HepG2 (cell line): ENCODE data around the gene TIMM17A. TPM values are rescaled to one million over a fixed set of nuclear protein-coding genes. Genes with fewer than 3 reads are reported as not detected.

Experiments
- BORCS8-MEF2B ChIP-seq: sonication (generic); formaldehyde crosslinking; IDR thresholded peaks from 2 replicates; pipeline ENCODE4 v1.8.0; 2022; ENCODE audit warnings: mild to moderate bottlenecking, missing genetic modification reagents
- CREB1 ChIP-seq, 2 experiments: fragments of 450-650 bp in 1 of 2; IDR thresholded peaks; 2 replicates each; pipeline ENCODE4 v1.6.1; 2016 to 2017; ENCODE audit warnings: control low read depth in 1 of 2, mild to moderate bottlenecking in 1 of 2, missing compliant biosample characterization in 1 of 2, missing genetic modification characterization in 1 of 2
- CSRNP1 ChIP-seq: sonication (generic); formaldehyde crosslinking; IDR thresholded peaks from 2 replicates; pipeline ENCODE4 v1.8.1; 2023; ENCODE audit warnings: mild to moderate bottlenecking, missing genetic modification reagents
- DRAP1 ChIP-seq: IDR thresholded peaks from 2 replicates; pipeline ENCODE4 v1.6.1; 2016; ENCODE audit warnings: missing genetic modification reagents, missing compliant biosample characterization
- ETV5 ChIP-seq: IDR thresholded peaks from 2 replicates; pipeline ENCODE4 v1.6.1; 2018; ENCODE audit warnings: missing biosample characterization, missing genetic modification reagents, inconsistent platforms, borderline replicate concordance
- HDAC6 ChIP-seq: fragments of 200-600 bp; sonication (generic); IDR thresholded peaks from 2 replicates; pipeline ENCODE4 v1.7.0; 2017; ENCODE audit warnings: mild to moderate bottlenecking, antibody characterized with exemption, low read length, low read depth
- HNRNPH1 ChIP-seq: fragments of 200-400 bp; formaldehyde crosslinking; optimal IDR thresholded peaks from 2 replicates; pipeline ENCODE3; 2017; ENCODE audit warnings: mild to moderate bottlenecking, low read depth, low read length
- IKZF5 ChIP-seq: IDR thresholded peaks from 2 replicates; pipeline ENCODE4 v1.6.1; 2018; ENCODE audit warnings: missing genetic modification reagents, mild to moderate bottlenecking, missing compliant biosample characterization
- MXI1 ChIP-seq: IDR thresholded peaks from 3 replicates; pipeline ENCODE4 v1.6.1; 2012; ENCODE audit warnings: low read depth, low read length, inconsistent platforms, borderline replicate concordance
- NR2C2 ChIP-seq: sonication (generic); formaldehyde crosslinking; IDR thresholded peaks from 2 replicates; pipeline ENCODE4 v1.4.0; 2020; ENCODE audit warnings: missing genetic modification reagents, mild to moderate bottlenecking, moderate library complexity, borderline replicate concordance
- PCBP1 ChIP-seq: fragments of 200-400 bp; formaldehyde crosslinking; IDR thresholded peaks from 2 replicates; pipeline ENCODE4 v1.6.1; 2017; ENCODE audit warnings: mild to moderate bottlenecking, low read depth, low read length, borderline replicate concordance
- PPARG ChIP-seq: conservative IDR thresholded peaks from 2 replicates; pipeline ENCODE4 v1.6.1; 2016; ENCODE audit warnings: missing biosample characterization, missing genetic modification reagents
- RCOR2 ChIP-seq: IDR thresholded peaks from 2 replicates; pipeline ENCODE4 v1.6.1; 2016; ENCODE audit warnings: missing biosample characterization, missing genetic modification reagents
- SOX6 ChIP-seq, 2 experiments: fragments of 450-650 bp in 1 of 2; sonication (generic) in 1 of 2; formaldehyde crosslinking in 1 of 2; IDR thresholded peaks; 2 replicates each; pipeline versions ENCODE4 v1.4.0 to v1.6.1; 2017 to 2020; ENCODE audit warnings: antibody characterized with exemption in 1 of 2, mild to moderate bottlenecking in 1 of 2, missing genetic modification reagents in 1 of 2
- THYN1 ChIP-seq: sonication (generic); formaldehyde crosslinking; IDR thresholded peaks from 2 replicates; pipeline ENCODE4 v1.8.1; 2023; ENCODE audit warnings: low read depth, mild to moderate bottlenecking, moderate library complexity, missing genetic modification reagents, borderline replicate concordance
- ZBTB2 ChIP-seq: sonication (generic); formaldehyde crosslinking; IDR thresholded peaks from 2 replicates; pipeline ENCODE4 v1.8.0; 2022; ENCODE audit warnings: low read depth, missing genetic modification reagents
- ZFP90 ChIP-seq: sonication (generic); formaldehyde crosslinking; IDR thresholded peaks from 2 replicates; pipeline ENCODE4 v1.8.0; 2022; ENCODE audit warnings: missing genetic modification reagents, mild to moderate bottlenecking, inconsistent platforms, borderline replicate concordance
- ZFY ChIP-seq: sonication (generic); formaldehyde crosslinking; IDR thresholded peaks from 2 replicates; pipeline ENCODE4 v1.4.0; 2020; ENCODE audit warnings: missing genetic modification reagents
- ZKSCAN8 ChIP-seq: IDR thresholded peaks from 2 replicates; pipeline ENCODE4 v1.6.1; 2016; ENCODE audit warnings: borderline replicate concordance, missing genetic modification reagents, missing compliant biosample characterization
- ZNF143 ChIP-seq: sonication (generic); formaldehyde crosslinking; IDR thresholded peaks from 2 replicates; pipeline ENCODE4 v1.4.0; 2020; ENCODE audit warnings: missing genetic modification reagents
- ZNF24 ChIP-seq: fragments of 450-650 bp; IDR thresholded peaks from 2 replicates; pipeline ENCODE4 v1.6.1; 2017; ENCODE audit warnings: antibody characterized with exemption, mild to moderate bottlenecking
- ZNF282 ChIP-seq: fragments of 450-650 bp; IDR thresholded peaks from 2 replicates; pipeline ENCODE4 v1.6.1; 2018; ENCODE audit not compliant: partially characterized antibody
- ZNF441 ChIP-seq: sonication (generic); formaldehyde crosslinking; IDR thresholded peaks from 2 replicates; pipeline ENCODE4 v1.7.0; 2021; ENCODE audit warnings: missing genetic modification reagents, borderline replicate concordance
- ZNF556 ChIP-seq: sonication (generic); formaldehyde crosslinking; IDR thresholded peaks from 2 replicates; pipeline ENCODE4 v1.4.0; 2020; ENCODE audit warnings: mild to moderate bottlenecking, missing genetic modification reagents, borderline replicate concordance
- ZNF788 ChIP-seq: sonication (generic); formaldehyde crosslinking; IDR thresholded peaks from 2 replicates; pipeline ENCODE4 v1.5.0; 2020; ENCODE audit warnings: mild to moderate bottlenecking, missing genetic modification reagents, borderline replicate concordance
- polyA plus RNA-seq, 8 experiments: library from polyadenylated mRNA; depleted of rRNA in 3 of 8; stranded (reverse) in 7 of 8; unstranded in 1 of 8; fragments of >200 nt; fragmentation: Illumina TruSeq in 4 of 8; extraction: Trizol in 4 of 8; gene quantifications; 2 replicates each; pipeline versions ENCODE4 v1.2.1 to v1.2.3, GENCODE V29; 2011 to 2016; ENCODE audit warnings: low read depth in 4 of 8, missing spikeins in 1 of 8, mixed read lengths in 1 of 8; ENCODE audit not compliant: insufficient read depth in 1 of 8
- total RNA-seq, 5 experiments: library from RNA; depleted of rRNA; stranded (reverse); fragments of >200 nt; fragmentation: Illumina TruSeq; extraction: Trizol; gene quantifications; 2 replicates each; pipeline ENCODE4 v1.2.3, GENCODE V29; 2016; ENCODE audit warnings: low read depth in 1 of 5

Gene TIMM17A
- total and polyA plus RNA-seq, 2 of the 13 experiments (the other 11 are each of a cell fraction or from before 2014, with no cell fraction given), result 50.8 to 97.8 TPM

GRCh38 chr1:201955009-201955728 lies at the start of gene TIMM17A (continued):
- peak; percentile 65 for TF ChIP-seq ZFY (CRISPR knock-in tag)
- peak; percentile 94 for TF ChIP-seq DRAP1 (CRISPR knock-in tag)
- TF ChIP-seq HDAC6, result no peak
- peak; percentile 81 for TF ChIP-seq BORCS8-MEF2B (CRISPR knock-in tag)
- TF ChIP-seq ZBTB2, result no peak
- TF ChIP-seq PCBP1, result peak; percentile 83; the same call in 1 of the 2 replicates
- no peak for TF ChIP-seq ZNF24
- 0 out of 2 replicates have a peak, but pooled peaks have one; percentile 13 for TF ChIP-seq ZKSCAN8 (CRISPR knock-in tag)
- TF ChIP-seq ZNF441 (CRISPR knock-in tag), result peak; percentile 64
- no peak; the same call in 1 of the 2 replicates for TF ChIP-seq CSRNP1 (CRISPR knock-in tag)
- peak; percentile 77 for TF ChIP-seq ZNF556 (CRISPR knock-in tag)
- no peak for TF ChIP-seq SOX6 (IDR thresholded peaks at IDR 0.05)
- peak; percentile 62 for TF ChIP-seq SOX6 (CRISPR knock-in tag; IDR thresholded peaks at IDR 0.05)
- TF ChIP-seq MXI1, result peak; percentile 72; the same call in 1 of the 3 replicates
- TF ChIP-seq ETV5 (CRISPR knock-in tag), result peak; percentile 64; the same call in 1 of the 2 replicates
- 0 out of 2 replicates have a peak, but pooled peaks have one; percentile 34 for TF ChIP-seq IKZF5 (CRISPR knock-in tag)
- 0 out of 2 replicates have a peak, but pooled peaks have one; percentile 18 for TF ChIP-seq RCOR2
- TF ChIP-seq THYN1 (CRISPR knock-in tag), result no peak
- peak; percentile 68 for TF ChIP-seq CREB1 (IDR thresholded peaks at IDR 0.05)
- TF ChIP-seq CREB1 (CRISPR knock-in tag; IDR thresholded peaks at IDR 0.05), result 0 out of 2 replicates have a peak, but pooled peaks have one; percentile 12
- peak; percentile 98 for TF ChIP-seq NR2C2
- peak; percentile 90 for TF ChIP-seq ZNF143 (CRISPR knock-in tag)
- TF ChIP-seq ZNF282, result no peak
- peak; percentile 61; the same call in 1 of the 2 replicates for TF ChIP-seq ZFP90 (CRISPR knock-in tag)
- peak; percentile 86; the same call in 1 of the 2 replicates for TF ChIP-seq ZNF788 (CRISPR knock-in tag)
- 0 out of 2 replicates have a peak, but pooled peaks have one; percentile 20 for TF ChIP-seq PPARG (CRISPR knock-in tag)
- TF ChIP-seq HNRNPH1, result peak; percentile 63
